ENCODE data around the gene ANKRD23. TPM values are rescaled to one million over a fixed set of nuclear protein-coding genes. Genes with fewer than 3 reads are reported as not detected.

The ANKRD23 gene
- 0.65 and 0.78 TPM in 2 replicates for total RNA-seq

GRCh38 chr2:96843538-96844268 lies at the start of gene ANKRD23:
Gene ANKRD23, minus strand, starts transcription at chr2:96844021. Its CDS starts 29 bp downstream, at chr2:96843992.

DNA sequence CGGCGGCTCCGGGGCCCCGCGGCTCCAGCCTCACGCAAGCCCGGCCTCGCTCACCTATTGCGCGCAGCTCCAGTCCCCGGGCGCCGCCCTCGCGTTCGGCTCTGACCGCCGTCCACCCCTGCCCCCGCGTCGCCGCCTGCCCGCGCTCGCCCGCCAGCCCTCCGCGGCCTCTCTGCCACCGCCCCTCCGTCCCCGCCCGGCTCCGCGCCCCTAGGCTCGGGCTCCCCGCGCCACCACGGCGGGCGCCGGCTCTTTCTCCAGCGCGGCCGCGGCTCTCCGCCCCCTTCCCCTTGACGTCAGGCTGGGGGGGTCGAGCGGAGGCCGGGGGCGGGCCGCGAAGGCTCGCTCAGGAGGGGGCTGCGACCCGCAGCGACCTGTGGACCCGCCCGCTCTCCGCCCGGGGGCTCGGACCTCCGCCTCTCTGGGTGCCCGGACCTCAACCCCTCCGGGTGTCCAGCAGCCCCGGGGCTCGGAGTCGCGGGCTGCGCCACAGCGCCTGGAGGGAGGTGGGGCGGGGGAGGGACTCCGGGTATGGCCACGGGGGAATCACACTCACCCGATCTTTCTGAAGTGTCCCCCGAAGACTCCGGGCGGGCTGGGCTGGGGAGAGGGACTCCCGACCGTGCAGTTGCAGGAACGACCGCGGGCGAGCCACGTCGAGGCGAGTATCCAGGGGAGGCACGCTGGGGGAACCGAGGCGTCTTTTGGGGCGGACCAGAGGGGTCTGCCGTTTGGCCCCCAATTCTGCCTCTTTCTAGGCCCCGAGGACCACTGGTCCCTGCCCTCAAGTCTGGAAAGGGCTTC lies 26.2 kb upstream of the ANKRD23 start, which contains the start of gene SEMA4C:
Gene SEMA4C, minus strand, starts transcription at position 259 of the 804 bp plus-strand sequence. CDS start 2,194 bp downstream, outside the sequence.

GRCh38 chr2:96857667-96858372 lies 14.0 kb upstream of the ANKRD23 start, which contains the start of gene ANKRD39:
Gene ANKRD39, minus strand, starts transcription at chr2:96858016. Its CDS starts 29 bp downstream, at chr2:96857987.

DNA sequence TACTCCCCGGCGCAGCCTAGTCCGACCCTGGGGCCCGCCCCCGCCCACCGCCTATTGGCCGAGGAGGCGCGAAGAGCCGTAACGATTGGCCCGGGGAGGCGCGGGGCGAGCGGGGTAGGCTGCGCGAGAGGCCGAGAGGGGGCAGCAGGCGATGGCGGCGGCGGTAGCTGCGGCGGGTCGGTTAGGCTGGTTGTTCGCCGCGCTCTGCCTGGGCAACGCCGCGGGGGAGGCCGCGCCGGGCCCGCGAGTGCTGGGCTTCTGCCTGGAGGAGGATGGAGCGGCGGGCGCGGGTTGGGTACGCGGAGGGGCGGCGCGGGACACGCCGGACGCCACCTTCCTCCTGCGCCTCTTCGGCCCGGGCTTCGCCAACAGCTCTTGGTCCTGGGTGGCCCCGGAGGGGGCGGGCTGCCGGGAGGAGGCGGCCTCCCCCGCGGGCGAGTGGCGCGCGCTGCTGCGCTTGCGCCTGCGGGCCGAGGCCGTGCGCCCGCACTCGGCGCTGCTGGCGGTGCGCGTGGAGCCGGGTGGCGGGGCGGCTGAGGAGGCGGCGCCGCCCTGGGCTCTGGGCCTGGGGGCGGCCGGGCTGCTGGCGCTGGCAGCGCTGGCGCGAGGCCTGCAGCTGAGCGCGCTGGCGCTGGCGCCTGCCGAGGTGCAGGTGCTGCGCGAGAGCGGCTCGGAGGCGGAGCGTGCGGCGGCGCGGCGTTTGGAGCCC lies 27.5 kb downstream of the ANKRD23 start, which contains the start of gene CNNM3:
Gene CNNM3, plus strand, starts transcription at position 142 of the 709 bp plus-strand sequence. Its CDS starts 10 bp downstream, at position 152.

Other genes with a start within 250 kb of the ANKRD23 start
- 17.2 and 20.1 TPM in 2 replicates for gene KANSL3, start 205.7 kb downstream of the ANKRD23 start, total RNA-seq
- 0.34 TPM in 1 of 2 replicates, not detected in the other for gene FER1L5, start 201.3 kb downstream of the ANKRD23 start, total RNA-seq
- gene LMAN2L, start 104.0 kb downstream of the ANKRD23 start, total RNA-seq, result 12.6 and 16.2 TPM in 2 replicates
- gene CNNM4, start 83.1 kb downstream of the ANKRD23 start, total RNA-seq, result 4.2 and 7.6 TPM in 2 replicates
- gene CNNM3, start 27.8 kb downstream of the ANKRD23 start, total RNA-seq, result 3.0 and 3.2 TPM in 2 replicates
- gene ANKRD39, start 14.0 kb upstream of the ANKRD23 start, total RNA-seq, result 19.2 and 19.5 TPM in 2 replicates
- 14.0 and 14.4 TPM in 2 replicates for gene SEMA4C, start 26.1 kb upstream of the ANKRD23 start, total RNA-seq
- not detected in 2 replicates for gene FAM178B, start 142.6 kb upstream of the ANKRD23 start, total RNA-seq

Data from hair follicular keratinocyte (primary cell).